ENCODE data around the gene TRA2B.

GRCh38 chr3:185927501-185928200 lies 10.2 kb downstream of the TRA2B start:
- TF ChIP-seq CTCF (IDR thresholded peaks at IDR 0.05; ENCODE audit: insufficient read depth, low read depth, low read length) (no peak), EZH2 (IDR thresholded peaks at IDR 0.05; ENCODE audit: insufficient read depth, low read length) (no peak)

Measured in astrocyte (in vitro differentiated cells and primary cell).